GM19043 (cell line): Measurements from ENCODE around the gene PSME1.
"Not testable (repeated sequence)": the region's sequence is repeated elsewhere in the genome, so short reads cannot be mapped to it uniquely, and the experiment has no call there.

Experiments used
- ATAC-seq: cut with Tn5 transposase; IDR thresholded peaks from one replicate; pipeline ENCODE4 v1.9.1; 2021; ENCODE audit warnings: low read depth; ENCODE audit not compliant: unreplicated experiment

The PSME1 gene

DNA sequence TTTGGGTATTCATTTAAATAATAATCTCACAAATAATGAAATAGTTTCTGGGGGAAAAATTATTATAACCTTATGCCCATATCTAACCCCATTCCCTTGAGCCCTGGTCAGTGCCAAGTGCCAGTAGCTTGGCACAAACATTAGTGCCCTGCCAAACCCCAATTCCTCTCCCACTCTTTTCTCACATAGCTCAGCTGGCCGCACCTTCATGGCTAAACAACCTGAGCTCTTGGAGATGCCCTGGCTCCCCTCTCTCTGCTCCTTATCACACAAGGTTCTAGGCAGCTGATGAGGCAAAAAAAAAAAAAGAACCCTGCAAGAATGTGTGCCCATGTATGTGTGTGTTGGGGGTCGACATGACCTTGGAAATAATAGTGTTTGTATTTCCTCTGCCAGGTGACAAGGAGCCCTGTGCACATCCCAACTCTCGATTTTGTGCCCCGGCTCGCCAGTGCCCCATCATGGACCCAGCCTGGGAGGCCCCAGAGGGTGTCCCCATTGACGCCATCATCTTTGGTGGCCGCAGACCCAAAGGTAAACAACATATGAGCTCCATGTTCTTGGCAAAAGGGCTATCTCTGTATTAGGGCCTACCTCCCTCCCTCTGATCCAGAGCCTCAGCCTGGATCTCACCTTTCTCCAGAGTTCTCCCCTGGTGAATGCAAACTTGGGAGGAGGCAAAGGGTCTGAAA, 33.5 kb upstream of the PSME1 start:
- ATAC-seq, result no peak

GRCh38 chr14:24103451-24103850, 32.5 kb upstream of the PSME1 start:
- ATAC-seq, result no peak

- ATAC-seq, result not testable (repeated sequence)
Observed at GRCh38 chr14:24105609-24106239, 30.3 kb upstream of the PSME1 start.

DNA sequence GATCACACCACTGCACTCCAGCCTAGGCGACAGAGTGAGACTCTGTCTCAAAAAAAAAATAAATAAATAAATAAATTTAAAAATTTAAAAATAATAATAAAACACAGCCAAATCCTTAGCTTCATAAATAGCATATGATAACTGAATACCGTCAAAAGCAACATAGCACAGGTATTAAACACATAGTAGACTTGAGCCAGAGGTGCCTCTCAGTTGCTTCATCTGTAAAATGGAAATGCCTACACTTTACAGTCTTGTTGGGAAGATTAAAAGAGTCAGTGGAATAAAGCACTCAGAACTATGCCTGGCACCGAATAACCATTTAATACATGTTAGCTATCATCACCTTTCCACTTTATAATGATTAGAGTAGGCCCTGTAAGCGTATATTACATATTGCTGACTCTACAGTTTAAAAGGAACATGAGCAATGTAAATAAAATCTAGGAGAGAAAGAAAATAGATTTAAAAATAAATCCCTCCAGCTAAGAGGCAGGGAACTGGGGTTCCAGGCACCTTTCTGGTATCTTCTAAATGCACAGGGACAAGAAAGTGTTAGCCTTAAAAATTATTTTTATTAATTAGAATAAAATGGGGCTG, 29.2 kb upstream of the PSME1 start:
- no peak for ATAC-seq

DNA sequence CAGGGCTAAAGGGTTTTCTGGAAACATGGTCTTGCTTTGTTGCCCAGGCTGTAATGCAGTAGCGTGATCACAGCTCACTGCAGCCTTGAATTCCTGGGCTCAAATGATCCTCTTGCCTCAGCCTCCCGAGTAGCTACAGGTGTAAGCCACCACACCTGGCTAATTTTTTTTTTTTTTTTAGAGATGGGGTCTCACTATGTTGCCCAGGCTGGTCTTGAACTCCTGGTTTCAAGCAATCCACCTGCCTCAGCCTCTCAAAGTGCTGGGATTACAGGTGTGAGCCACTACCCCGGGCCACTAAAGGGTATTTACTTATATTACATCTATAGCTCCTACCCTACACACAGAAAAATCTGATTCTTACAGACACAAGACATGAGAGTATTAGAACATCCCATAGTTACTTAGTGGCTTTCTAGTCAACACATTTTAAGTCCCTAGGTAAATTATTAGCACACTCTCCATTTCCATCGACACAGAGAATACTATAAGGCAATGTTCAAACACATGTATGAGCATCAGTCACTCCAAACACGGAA, 27.6 kb upstream of the PSME1 start:
- ATAC-seq, result peak; percentile 23

- ATAC-seq, result no peak
Observed at GRCh38 chr14:24110060-24110459, 25.9 kb upstream of the PSME1 start.

DNA sequence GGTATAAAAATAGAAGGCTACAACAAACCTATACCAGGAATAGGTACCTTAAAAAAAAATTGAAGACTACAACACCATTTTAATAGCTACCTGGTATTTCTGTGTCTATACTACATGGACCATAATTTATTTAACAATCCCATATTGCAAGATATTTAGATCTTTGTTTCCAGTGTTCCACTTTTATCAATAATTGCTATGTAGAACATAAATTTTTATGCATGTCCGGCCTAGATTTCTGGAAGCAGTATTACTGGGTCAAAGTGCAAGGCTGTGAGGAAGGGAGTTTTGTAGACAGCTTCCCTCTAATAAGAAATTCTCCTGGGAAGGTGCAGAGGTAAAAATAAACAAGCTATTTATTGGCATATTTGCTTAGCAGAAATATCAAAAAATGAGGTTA, 25.5 kb upstream of the PSME1 start:
- no peak for ATAC-seq

DNA sequence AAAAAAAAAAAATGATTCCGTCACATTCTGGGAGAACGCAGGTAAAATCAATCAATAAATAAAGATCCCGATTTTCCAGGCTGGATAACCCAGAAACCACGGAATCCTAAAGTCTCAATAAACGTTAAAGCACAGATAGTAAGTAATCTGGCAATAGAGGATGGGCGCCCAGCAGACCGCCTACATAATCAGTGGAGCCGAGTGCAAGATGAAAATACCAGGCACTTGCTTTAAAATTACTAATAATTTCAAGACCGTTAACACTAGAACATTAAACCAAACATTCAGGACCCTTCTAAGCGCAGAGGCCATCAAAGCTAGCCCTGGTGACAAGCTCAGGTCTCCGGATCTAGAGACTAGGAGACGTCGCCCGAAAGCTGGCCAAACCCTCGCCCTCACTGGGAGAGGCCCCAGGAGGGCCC, 22.6 kb upstream of the PSME1 start:
- no peak for ATAC-seq

- peak; percentile 26 for ATAC-seq
Observed at GRCh38 chr14:24113801-24114531, 22.0 kb upstream of the PSME1 start.

GRCh38 chr14:24114532-24115421, 21.2 kb upstream of the PSME1 start, which contains the start of the genes DCAF11 and NRL:
TSS of gene DCAF11 (plus strand) at chr14:24114777. CDS start at chr14:24115595, 818 bp downstream.
TSS of gene NRL (minus strand) at chr14:24114949. CDS start at chr14:24082848, 32,101 bp downstream.
- peak; percentile 81 for ATAC-seq

DNA sequence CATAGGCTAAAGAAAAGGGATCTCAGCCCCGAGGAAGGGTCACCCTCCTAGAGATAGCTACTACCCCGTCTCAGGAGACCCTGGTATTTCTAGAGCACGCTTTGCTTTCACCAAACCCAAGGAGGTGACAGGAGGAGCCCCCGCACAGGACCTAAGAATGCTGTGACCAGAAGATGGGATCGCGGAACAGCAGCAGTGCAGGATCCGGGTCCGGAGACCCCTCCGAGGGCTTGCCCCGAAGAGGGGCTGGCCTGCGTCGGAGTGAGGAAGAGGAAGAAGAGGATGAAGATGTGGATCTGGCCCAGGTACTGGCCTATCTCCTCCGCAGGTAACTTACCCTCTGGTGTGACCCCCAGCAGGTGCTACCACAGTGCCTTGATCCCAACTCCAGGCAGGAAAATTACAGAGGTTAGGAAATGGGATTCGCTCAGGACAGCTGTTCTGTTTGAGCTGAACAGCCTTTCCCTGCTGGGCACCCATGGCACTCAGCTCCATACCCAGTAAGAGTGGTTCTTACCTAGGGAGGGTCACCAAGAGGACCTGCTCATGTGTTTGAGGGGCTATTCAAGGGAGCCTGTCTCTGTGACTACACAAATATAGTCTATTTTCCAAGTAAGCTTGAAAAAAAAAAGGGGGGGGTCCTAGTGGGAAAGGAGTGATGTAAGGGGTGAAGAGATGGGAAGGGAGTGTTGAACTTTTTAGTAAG, 20.4 kb upstream of the PSME1 start:
- ATAC-seq, result no peak

- ATAC-seq, result no peak
Observed at GRCh38 chr14:24116128-24116814, 19.7 kb upstream of the PSME1 start.

GRCh38 chr14:24117179-24117578, 18.8 kb upstream of the PSME1 start:
- no peak for ATAC-seq

- ATAC-seq, result no peak
Observed at GRCh38 chr14:24119691-24120090, 16.3 kb upstream of the PSME1 start.

- ATAC-seq, result no peak
Observed at GRCh38 chr14:24121210-24121609, 14.8 kb upstream of the PSME1 start.

DNA sequence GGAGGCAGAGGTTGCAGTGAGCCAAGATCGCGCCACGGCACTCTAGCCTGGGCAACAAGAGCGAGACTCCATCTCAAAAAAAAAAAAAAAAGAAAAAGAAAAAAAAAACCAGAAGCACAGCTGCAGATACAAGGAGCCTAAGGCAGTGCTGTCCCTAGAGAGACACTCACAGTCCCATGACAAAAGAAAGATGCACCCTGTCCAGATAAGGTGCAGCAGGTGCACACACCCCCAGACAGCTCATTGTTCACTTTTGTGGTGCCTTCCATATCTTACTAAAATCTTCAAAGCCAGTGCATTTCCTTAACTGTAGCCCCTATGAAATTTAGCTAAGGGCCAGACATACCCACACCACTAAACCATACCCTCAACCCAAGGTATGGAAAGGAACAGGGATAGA, 13.6 kb upstream of the PSME1 start:
- ATAC-seq, result no peak

- no peak for ATAC-seq
Observed at GRCh38 chr14:24122898-24123297, 13.1 kb upstream of the PSME1 start.
